ENCODE data around the gene PHB1.

PHB1 gene

GRCh38 chr17:49414622-49415350, at the start of gene PHB1:
PHB1 (minus strand) TSS chr17:49414882; CDS start chr17:49413264, 1,618 bp downstream.
- H3K9me2 ChIP-seq (ENCODE audit: low read depth, low read length): no peaks in the 10 kb centered on the region
- no peak within 1 kb of the TSS for H3K27ac ChIP-seq (ENCODE audit: low read depth, low read length, poor library complexity, severe bottlenecking)
- H3K4me1 ChIP-seq (ENCODE audit: insufficient read depth, low read length, severe bottlenecking): peaks cover 15% of the 10 kb centered on the region
- no peaks in the 10 kb centered on the region for H3F3A ChIP-seq (ENCODE audit: insufficient read depth, low read length)
- H3K9me3 ChIP-seq (ENCODE audit: low read length): no peaks in the 10 kb centered on the region
- H3K79me2 ChIP-seq (ENCODE audit: insufficient read depth, low read length): peaks cover 8% of the 10 kb centered on the region; the same call in 1 of the 2 replicates
- peak within 1 kb of the TSS; percentile 78 for H3K4me3 ChIP-seq (ENCODE audit: low read depth, low read length, poor library complexity, severe bottlenecking)
- H3K9ac ChIP-seq (ENCODE audit: low read length): peak within 1 kb of the TSS; percentile 76
- H4K20me1 ChIP-seq (ENCODE audit: insufficient read depth, low read length): no peaks in the 10 kb centered on the region
- H3K27me3 ChIP-seq (ENCODE audit: insufficient read depth, low read length): no peaks in the 10 kb centered on the region
- no peak for TF ChIP-seq CTCF (IDR thresholded peaks at IDR 0.05; ENCODE audit: low read length)
- no peak for TF ChIP-seq EZH2 (IDR thresholded peaks at IDR 0.05; ENCODE audit: borderline replicate concordance, low read length)
- H2AFZ ChIP-seq (ENCODE audit: low read length): peak within 1 kb of the TSS; percentile 77
- H3K4me2 ChIP-seq (ENCODE audit: low read length): peak within 1 kb of the TSS; percentile 81
- peaks cover 34% of the 10 kb centered on the region for H3K36me3 ChIP-seq (ENCODE audit: insufficient read depth, low read length)

- Histone ChIP-seq H3K9me2 (ENCODE audit: low read depth, low read length) (no peaks in the 10 kb centered on the region), H4K20me1 (ENCODE audit: insufficient read depth, low read length) (no peaks in the 10 kb centered on the region), H3K9me3 (ENCODE audit: low read length) (no peaks in the 10 kb centered on the region), H3K36me3 (ENCODE audit: insufficient read depth, low read length) (no peaks in the 10 kb centered on the region), H3K79me2 (ENCODE audit: insufficient read depth, low read length) (no peaks in the 10 kb centered on the region), H3K9ac (ENCODE audit: low read length) (no peak overlapping the region), H3K27ac (ENCODE audit: low read depth, low read length, poor library complexity, severe bottlenecking) (no peak overlapping the region), H3K27me3 (ENCODE audit: insufficient read depth, low read length) (no peaks in the 10 kb centered on the region), H3F3A (ENCODE audit: insufficient read depth, low read length) (no peaks in the 10 kb centered on the region), H2AFZ (ENCODE audit: low read length) (no peak overlapping the region), H3K4me2 (ENCODE audit: low read length) (no peak overlapping the region), H3K4me1 (ENCODE audit: insufficient read depth, low read length, severe bottlenecking) (no peaks in the 10 kb centered on the region), H3K4me3 (ENCODE audit: low read depth, low read length, poor library complexity, severe bottlenecking) (no peak overlapping the region)
- TF ChIP-seq CTCF (IDR thresholded peaks at IDR 0.05; ENCODE audit: low read length) (no peak), EZH2 (IDR thresholded peaks at IDR 0.05; ENCODE audit: borderline replicate concordance, low read length) (no peak)
Measured at GRCh38 chr17:49464049-49464448, 49.4 kb upstream of the PHB1 start.

GRCh38 chr17:49461580-49461979, 46.9 kb upstream of the PHB1 start:
- H4K20me1 ChIP-seq (ENCODE audit: insufficient read depth, low read length): no peaks in the 10 kb centered on the region
- no peaks in the 10 kb centered on the region for H3K9me2 ChIP-seq (ENCODE audit: low read depth, low read length)
- H3K4me2 ChIP-seq (ENCODE audit: low read length): no peak overlapping the region
- no peaks in the 10 kb centered on the region for H3F3A ChIP-seq (ENCODE audit: insufficient read depth, low read length)
- no peaks in the 10 kb centered on the region for H3K36me3 ChIP-seq (ENCODE audit: insufficient read depth, low read length)
- no peak overlapping the region for H2AFZ ChIP-seq (ENCODE audit: low read length)
- H3K27me3 ChIP-seq (ENCODE audit: insufficient read depth, low read length): 0 out of 2 replicates have a peak, but pooled peaks cover 6% of the 10 kb centered on the region
- H3K4me3 ChIP-seq (ENCODE audit: low read depth, low read length, poor library complexity, severe bottlenecking): no peak overlapping the region
- H3K27ac ChIP-seq (ENCODE audit: low read depth, low read length, poor library complexity, severe bottlenecking): no peak overlapping the region
- TF ChIP-seq CTCF (IDR thresholded peaks at IDR 0.05; ENCODE audit: low read length) (no peak), EZH2 (IDR thresholded peaks at IDR 0.05; ENCODE audit: borderline replicate concordance, low read length) (no peak)
- H3K4me1 ChIP-seq (ENCODE audit: insufficient read depth, low read length, severe bottlenecking): no peaks in the 10 kb centered on the region
- no peak overlapping the region for H3K9ac ChIP-seq (ENCODE audit: low read length)
- H3K79me2 ChIP-seq (ENCODE audit: insufficient read depth, low read length): no peaks in the 10 kb centered on the region
- H3K9me3 ChIP-seq (ENCODE audit: low read length): no peaks in the 10 kb centered on the region
